IPS DF 6.9 (cell line): ENCODE measurements around the gene CLCN1.

Source experiments
- DNase-seq: peaks from one replicate; pipeline ENCODE4 v3.0.0-alpha.2; 2013; ENCODE audit warnings: low read depth, low spot score
- H3K27ac ChIP-seq: one replicate; pipeline ENCODE4 v1.5.1; 2013; ENCODE audit warnings: low read length, control low read depth
- H3K27me3 ChIP-seq: 2 replicates; pipeline ENCODE4 v1.6.1; 2013; ENCODE audit warnings: mild to moderate bottlenecking, low read length; ENCODE audit not compliant: control insufficient read depth, insufficient read depth
- H3K36me3 ChIP-seq: 2 replicates; pipeline ENCODE4 v1.6.1; 2013; ENCODE audit warnings: low read length; ENCODE audit not compliant: control insufficient read depth, insufficient read depth
- H3K4me1 ChIP-seq: 2 replicates; pipeline ENCODE4 v1.6.1; 2013; ENCODE audit warnings: low read length; ENCODE audit not compliant: control insufficient read depth, insufficient read depth
- H3K4me3 ChIP-seq: 2 replicates; pipeline ENCODE4 v1.5.1; 2013; ENCODE audit warnings: mild to moderate bottlenecking, low read length
- H3K9me3 ChIP-seq: 2 replicates; pipeline ENCODE4 v1.6.1; 2013; ENCODE audit warnings: low read length, inconsistent platforms; ENCODE audit not compliant: control insufficient read depth, insufficient read depth
- WGBS: extraction: QIAGEN DNeasy Blood & Tissue Kit; methylation state at CpG from one replicate; pipeline ENCODE4 v1.1.7; 2013; ENCODE audit warnings: mixed read lengths, missing lambda C conversion rate; ENCODE audit not compliant: insufficient read length, insufficient coverage; 5-methylcytosine and 5-hydroxymethylcytosine counted together

The CLCN1 gene

DNA sequence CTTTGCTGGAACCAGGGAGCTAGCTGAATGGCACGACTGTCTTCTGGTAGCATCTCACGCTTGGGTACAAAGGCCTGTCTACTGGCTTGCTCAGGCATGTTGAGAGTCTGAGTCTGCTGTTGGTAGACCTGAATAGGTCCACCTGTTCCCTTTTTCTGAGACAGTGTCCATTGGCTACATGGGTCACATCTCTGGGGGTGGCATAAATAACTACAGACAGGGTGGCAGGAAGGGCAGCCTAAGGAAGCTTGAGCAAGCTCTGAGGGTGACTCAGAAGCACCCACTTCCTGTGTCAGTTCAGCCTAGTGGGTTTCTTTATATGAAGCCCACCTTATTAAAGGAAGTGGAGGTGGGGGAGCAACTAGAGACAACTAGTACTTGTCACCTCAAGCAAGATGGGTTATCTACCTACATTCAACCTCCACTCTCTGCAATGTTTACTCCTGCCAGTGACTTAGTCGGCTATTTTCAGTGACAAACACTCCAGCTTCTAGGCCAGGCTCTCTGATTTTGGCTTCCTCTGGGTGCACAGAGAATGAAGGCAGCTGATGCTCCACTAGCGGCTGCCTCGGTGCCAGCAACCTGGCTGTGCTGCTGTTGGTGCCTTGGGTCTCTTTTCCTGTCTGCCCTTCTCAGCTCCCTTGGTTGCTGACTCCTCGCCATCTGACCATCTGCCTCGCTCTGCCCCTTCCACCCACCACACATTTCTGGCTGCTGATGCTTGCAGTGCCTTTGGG is 59.6 kb downstream of the CLCN1 start:
- H3K27ac ChIP-seq, result no peak overlapping the region
- no peaks in the 10 kb centered on the region for H3K9me3 ChIP-seq
- no CpG with 5 or more reads among the region's 7 CpGs for WGBS
- no peaks in the 10 kb centered on the region for H3K36me3 ChIP-seq
- DNase-seq, result no peak
- H3K27me3 ChIP-seq, result no peaks in the 10 kb centered on the region
- H3K4me3 ChIP-seq, result no peak overlapping the region
- peaks cover 4% of the 10 kb centered on the region; the same call in 1 of the 2 replicates for H3K4me1 ChIP-seq

DNA sequence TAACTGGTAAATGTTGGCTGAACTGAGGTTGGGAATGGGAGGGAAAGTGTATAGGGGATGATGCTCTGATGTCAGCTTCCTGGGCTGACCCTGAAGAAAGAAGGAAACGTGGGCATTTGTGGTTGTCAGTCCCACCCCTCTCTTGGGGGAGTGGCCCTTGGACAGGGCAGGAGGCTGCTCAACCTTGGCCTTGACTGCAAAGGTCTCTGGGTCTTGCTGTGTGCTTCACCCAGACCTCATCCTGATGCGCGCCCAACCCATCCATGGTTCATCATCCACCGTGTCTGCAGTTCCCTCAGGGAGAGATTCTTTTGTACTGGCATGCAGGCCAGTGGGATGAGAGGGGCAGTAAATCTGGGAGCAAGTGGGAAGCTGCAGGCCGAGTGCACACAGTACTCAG is 60.5 kb downstream of the CLCN1 start:
- no peaks in the 10 kb centered on the region for H3K36me3 ChIP-seq
- no CpG with 5 or more reads among the region's 5 CpGs for WGBS
- peaks cover 4% of the 10 kb centered on the region; the same call in 1 of the 2 replicates for H3K4me1 ChIP-seq
- H3K9me3 ChIP-seq, result no peaks in the 10 kb centered on the region
- H3K4me3 ChIP-seq, result no peak overlapping the region
- H3K27ac ChIP-seq, result no peak overlapping the region
- no peaks in the 10 kb centered on the region for H3K27me3 ChIP-seq
- no peak for DNase-seq

DNA sequence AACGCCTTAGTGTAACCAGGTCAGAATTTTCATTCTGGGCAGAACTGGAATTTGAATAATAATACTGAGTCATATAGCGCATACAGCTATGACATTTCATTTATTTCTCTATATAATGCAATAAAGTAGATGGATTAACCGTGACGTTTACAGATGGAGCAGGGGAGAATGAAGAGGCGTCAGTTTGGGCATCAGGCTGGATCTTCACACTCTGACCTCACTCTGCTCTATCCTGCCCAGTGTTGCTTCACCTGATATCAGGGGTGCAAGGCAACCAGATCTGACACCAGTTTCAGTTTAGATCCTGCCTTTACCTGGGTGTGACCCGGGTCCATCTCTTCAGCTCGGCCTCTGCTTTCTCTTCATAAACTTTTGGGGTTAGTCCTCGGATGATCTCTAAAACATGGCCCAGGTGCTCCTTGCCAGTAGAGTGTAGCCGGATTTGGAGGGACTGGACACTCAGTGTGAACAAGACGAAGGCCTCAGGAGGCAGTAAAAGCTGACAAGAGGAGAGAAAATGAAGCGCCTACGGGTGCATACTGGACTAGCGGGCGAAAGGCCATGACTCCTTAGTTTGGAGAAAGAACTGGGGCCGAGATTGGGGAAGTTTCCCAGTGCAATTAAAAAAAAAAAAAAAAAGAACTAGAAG is 63.8 kb downstream of the CLCN1 start:
- no peak overlapping the region for H3K27ac ChIP-seq
- WGBS, result no CpG with 5 or more reads among the region's 15 CpGs
- DNase-seq, result no peak
- no peaks in the 10 kb centered on the region for H3K27me3 ChIP-seq
- no peaks in the 10 kb centered on the region for H3K9me3 ChIP-seq
- peaks cover 4% of the 10 kb centered on the region for H3K4me1 ChIP-seq
- peaks cover 10% of the 10 kb centered on the region; the same call in 1 of the 2 replicates for H3K36me3 ChIP-seq
- no peak overlapping the region; the same call in 1 of the 2 replicates for H3K4me3 ChIP-seq

GRCh38 chr7:143380260-143380645 is 64.3 kb downstream of the CLCN1 start:
- no peak overlapping the region for H3K27ac ChIP-seq

DNA sequence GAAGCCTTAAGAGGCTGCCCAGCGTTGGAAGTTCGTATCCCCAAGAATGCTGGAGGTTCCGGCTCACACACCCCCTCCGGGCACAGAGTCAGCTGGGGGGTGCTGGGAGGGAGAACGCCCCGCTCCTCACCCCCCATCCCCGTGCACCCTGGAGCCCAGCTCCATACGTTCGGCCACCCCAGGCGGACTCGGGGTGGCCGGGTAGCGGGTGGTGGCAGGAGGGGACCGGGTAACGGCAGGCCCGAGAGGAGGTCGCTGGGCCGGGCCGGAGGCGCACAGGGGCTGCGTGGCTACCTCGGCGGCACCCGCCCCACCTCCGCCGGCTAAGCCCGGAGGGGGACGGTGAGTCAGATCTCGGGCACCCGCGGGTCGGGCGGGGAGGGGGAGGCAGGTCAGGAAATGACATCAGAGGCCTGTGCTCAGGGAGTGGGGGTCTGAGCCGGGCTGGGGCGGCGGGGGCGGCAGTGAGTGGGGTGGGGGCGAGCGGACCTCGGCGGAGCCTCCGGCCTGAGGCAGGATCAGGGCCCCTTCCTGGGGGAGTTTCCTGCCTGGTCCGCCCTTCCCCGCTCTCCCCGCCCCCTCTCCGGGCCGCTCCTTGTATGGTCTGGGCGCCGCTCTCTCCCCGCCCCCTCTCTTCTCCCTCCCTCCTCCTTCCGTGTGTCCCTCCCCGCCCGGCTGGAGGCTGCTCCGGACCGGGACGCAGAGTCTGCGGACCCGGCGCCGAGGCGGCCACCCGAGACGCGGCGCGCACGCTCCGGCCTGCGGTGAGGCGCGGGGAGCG is 64.9 kb downstream of the CLCN1 start, which contains the start of gene ZYX:
Gene ZYX, plus strand, starts transcription at position 700 of the 781 bp plus-strand sequence. CDS start 227 bp downstream, outside the sequence.
- Histone ChIP-seq H3K27me3 (no peaks in the 10 kb centered on the region), H3K36me3 (peaks cover 16% of the 10 kb centered on the region; the same call in 1 of the 2 replicates), H3K4me3 (peak within 1 kb of the TSS; percentile 97), H3K27ac (no peak within 1 kb of the TSS), H3K4me1 (peaks cover 4% of the 10 kb centered on the region), H3K9me3 (no peaks in the 10 kb centered on the region)
- no CpG with 5 or more reads among the region's 72 CpGs for WGBS
- peak; percentile 68 for DNase-seq

More at GRCh38 chr7:143380260-143380645, 64.3 kb downstream of the CLCN1 start:
- WGBS, result no CpG with 5 or more reads among the region's 35 CpGs
- Histone ChIP-seq H3K4me1 (peaks cover 4% of the 10 kb centered on the region), H3K9me3 (no peaks in the 10 kb centered on the region), H3K4me3 (peak overlapping the region; percentile 97), H3K27me3 (no peaks in the 10 kb centered on the region), H3K36me3 (peaks cover 15% of the 10 kb centered on the region; the same call in 1 of the 2 replicates)
- peak; percentile 78 for DNase-seq

GRCh38 chr7:143381427-143382125 is 65.7 kb downstream of the CLCN1 start:
- WGBS, result no CpG with 5 or more reads among the region's 64 CpGs
- Histone ChIP-seq H3K4me1 (peaks cover 4% of the 10 kb centered on the region), H3K27ac (no peak overlapping the region), H3K4me3 (peak overlapping the region; percentile 97), H3K9me3 (no peaks in the 10 kb centered on the region), H3K36me3 (peaks cover 16% of the 10 kb centered on the region; the same call in 1 of the 2 replicates), H3K27me3 (no peaks in the 10 kb centered on the region)
- no peak for DNase-seq

GRCh38 chr7:143382126-143382790 is 66.3 kb downstream of the CLCN1 start:
- Histone ChIP-seq H3K27me3 (no peaks in the 10 kb centered on the region), H3K9me3 (no peaks in the 10 kb centered on the region), H3K36me3 (peaks cover 19% of the 10 kb centered on the region; the same call in 1 of the 2 replicates), H3K27ac (no peak overlapping the region), H3K4me1 (peaks cover 4% of the 10 kb centered on the region), H3K4me3 (peak overlapping the region; percentile 97)
- DNase-seq, result no peak
- no CpG with 5 or more reads among the region's 21 CpGs for WGBS

DNA sequence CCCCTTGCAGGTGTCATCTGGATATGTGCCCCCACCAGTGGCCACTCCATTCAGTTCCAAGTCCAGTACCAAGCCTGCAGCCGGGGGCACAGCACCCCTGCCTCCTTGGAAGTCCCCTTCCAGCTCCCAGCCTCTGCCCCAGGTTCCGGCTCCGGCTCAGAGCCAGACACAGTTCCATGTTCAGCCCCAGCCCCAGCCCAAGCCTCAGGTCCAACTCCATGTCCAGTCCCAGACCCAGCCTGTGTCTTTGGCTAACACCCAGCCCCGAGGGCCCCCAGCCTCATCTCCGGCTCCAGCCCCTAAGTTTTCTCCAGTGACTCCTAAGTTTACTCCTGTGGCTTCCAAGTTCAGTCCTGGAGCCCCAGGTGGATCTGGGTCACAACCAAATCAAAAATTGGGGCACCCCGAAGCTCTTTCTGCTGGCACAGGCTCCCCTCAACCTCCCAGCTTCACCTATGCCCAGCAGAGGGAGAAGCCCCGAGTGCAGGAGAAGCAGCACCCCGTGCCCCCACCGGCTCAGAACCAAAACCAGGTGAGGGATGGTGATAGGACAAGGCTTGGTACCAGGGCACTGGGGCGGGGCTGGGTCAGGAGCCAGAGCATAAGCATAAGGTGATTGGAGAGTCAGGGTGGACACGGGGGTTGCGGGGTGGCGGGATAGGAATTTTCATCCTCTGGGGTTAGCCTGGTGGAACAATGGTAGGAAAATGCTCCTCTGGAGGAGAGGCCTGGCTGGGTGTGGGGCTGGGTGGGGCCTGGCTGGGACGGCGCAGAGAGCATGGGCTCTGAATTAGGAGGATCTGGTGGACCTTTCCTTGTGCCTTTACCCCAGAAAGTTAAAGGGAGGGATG is 67.1 kb downstream of the CLCN1 start:
- H3K4me1 ChIP-seq, result peaks cover 4% of the 10 kb centered on the region
- no peaks in the 10 kb centered on the region for H3K9me3 ChIP-seq
- H3K27ac ChIP-seq, result no peak overlapping the region
- no CpG with 5 or more reads among the region's 15 CpGs for WGBS
- H3K4me3 ChIP-seq, result no peak overlapping the region; the same call in 1 of the 2 replicates
- no peaks in the 10 kb centered on the region for H3K27me3 ChIP-seq
- no peak for DNase-seq
- H3K36me3 ChIP-seq, result peaks cover 23% of the 10 kb centered on the region; the same call in 1 of the 2 replicates

GRCh38 chr7:143383642-143383957 is 67.7 kb downstream of the CLCN1 start:
- DNase-seq, result no peak
- WGBS, result no CpG with 5 or more reads among the region's 1 CpG
- H3K4me1 ChIP-seq, result peaks cover 4% of the 10 kb centered on the region
- no peak overlapping the region for H3K4me3 ChIP-seq
- H3K27ac ChIP-seq, result no peak overlapping the region
- H3K9me3 ChIP-seq, result no peaks in the 10 kb centered on the region
- no peaks in the 10 kb centered on the region for H3K27me3 ChIP-seq
- H3K36me3 ChIP-seq, result peaks cover 27% of the 10 kb centered on the region
